Embryonic facial prominence (tissue), 1 donor: ENCODE results near the gene KCNG2.

Source experiments
- DNase-seq: peaks from one replicate; pipeline ENCODE4 v3.0.0-alpha.2; 2016; ENCODE audit errors: extremely low spot score

The KCNG2 gene

DNA sequence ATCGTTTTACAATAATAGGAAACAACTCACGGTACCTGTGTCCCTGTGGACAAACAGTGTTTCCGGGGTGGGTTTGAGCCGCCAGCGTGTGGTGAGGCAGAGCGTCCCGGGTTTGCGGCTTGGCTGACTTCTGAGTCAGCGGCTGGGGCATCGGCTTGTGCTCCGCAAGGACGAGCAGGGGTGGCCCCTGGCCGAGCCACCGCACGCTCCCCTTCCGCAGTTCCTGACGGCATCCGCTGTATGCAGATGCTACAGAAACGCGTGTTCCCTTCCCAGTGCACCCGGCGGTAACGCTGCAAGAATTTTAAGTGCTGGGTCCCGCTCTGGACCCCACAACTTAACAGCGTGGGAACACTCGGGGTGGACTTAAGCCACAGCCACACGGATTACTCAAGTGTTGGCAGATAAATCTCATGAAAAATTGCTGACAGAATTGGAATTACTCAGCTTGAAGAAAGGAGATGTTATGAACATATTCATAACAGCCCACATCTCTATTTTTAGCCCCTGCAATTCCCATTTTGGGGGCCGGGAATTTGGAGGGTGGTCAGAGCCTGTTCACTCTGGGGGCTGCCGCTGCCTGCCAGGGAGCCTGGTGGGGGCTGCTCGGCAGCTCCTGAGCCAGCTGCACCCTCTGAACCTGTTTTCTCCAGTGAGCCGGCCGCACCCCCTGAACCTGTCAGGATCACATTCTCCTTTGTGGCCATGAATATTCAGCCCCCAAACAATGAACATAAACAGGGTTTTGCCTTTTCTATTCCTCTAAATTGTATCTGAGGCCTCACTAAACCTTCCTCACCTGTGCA, 12.6 kb upstream of the KCNG2 start:
- DNase-seq: no peak

DNA sequence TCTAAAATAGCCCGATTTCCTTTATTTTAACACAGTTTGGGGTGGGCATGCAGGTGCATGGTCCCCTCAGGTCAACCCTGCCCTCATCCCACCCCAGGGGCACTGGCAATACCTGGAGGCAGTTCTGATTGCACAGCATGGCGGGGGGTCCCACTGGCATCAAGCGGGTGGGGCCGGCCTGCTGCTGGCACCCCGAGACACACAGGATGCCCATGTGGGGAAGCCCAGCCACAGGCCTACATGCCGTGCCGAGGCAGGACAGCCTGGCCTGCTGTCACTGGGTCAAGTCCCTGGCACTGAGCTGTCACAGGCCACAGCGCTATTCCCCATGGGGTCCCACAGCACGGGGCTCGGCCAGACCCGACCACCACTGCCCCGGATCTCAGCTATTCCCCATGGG, 11.9 kb upstream of the KCNG2 start:
- no peak for DNase-seq

DNA sequence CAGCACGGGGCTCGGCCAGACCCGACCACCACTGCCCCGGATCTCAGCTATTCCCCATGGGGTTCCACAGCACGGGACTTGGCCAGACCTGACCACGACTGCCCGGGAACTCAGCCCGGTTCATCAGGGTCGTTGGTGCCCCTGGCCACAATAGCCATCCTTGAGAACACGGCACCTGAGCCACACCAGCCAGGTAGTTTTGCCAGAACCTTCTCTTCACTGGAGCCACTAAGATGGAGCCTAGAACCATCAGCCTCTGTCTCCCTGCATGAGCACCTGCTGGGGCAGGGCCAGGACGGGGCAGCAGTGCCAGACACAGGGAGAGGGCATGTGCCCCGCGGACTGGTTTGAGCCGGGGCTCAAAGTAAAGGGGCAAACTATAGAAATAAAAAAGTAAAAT, 11.4 kb upstream of the KCNG2 start:
- no peak for DNase-seq

DNA sequence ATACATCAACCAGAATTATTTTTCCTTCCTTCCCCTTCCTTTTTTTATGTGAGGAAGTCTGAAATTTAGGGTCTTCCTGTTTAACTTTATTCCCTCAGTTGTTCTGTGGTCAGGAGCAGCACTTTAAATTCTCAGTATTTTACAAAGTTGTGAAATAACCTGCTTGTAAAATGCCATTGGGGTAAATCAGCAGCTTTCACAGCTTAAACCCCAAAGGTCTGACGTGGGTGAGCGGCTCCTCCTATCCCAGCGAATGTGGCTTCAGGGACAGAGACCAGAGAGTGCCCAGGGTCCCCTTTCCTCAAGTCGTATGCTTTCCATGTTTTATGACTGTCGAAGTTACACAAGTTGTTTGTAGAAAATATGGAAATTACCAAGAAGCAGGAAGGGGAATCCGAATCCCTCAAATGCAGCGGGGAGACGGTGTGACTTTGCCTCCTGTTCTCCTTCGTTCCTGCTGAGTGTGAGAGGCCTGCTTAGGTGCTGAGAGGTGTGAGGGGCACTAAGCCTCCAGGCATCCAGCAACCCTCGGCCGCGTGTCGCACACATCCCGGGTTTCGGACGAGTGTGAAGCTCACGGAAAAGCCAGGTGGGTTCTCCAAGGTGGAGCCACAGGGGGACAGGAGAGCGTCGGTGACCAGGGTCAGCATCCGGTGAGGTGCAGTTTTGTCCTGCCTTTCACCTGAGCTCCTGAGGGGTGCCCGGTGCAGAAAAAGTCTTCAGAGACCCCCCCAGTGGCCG, 10.8 kb upstream of the KCNG2 start:
- no peak for DNase-seq

DNA sequence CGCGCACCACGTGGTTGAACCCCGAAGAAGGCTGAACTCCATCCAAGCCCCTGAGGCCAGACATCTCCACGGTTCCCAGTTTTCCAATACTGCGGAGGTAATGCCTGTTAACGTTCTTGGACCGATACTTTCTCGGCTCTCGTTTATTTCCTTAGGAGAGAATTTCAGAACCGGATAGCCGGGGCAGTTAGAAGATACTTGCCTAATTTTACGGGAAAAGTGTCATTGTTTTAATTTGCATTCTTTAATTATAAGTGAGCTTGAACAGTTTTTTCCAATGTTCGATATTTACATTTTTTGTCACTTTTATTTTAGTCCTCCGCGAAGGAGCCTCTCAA, 10.2 kb upstream of the KCNG2 start:
- no peak for DNase-seq

DNA sequence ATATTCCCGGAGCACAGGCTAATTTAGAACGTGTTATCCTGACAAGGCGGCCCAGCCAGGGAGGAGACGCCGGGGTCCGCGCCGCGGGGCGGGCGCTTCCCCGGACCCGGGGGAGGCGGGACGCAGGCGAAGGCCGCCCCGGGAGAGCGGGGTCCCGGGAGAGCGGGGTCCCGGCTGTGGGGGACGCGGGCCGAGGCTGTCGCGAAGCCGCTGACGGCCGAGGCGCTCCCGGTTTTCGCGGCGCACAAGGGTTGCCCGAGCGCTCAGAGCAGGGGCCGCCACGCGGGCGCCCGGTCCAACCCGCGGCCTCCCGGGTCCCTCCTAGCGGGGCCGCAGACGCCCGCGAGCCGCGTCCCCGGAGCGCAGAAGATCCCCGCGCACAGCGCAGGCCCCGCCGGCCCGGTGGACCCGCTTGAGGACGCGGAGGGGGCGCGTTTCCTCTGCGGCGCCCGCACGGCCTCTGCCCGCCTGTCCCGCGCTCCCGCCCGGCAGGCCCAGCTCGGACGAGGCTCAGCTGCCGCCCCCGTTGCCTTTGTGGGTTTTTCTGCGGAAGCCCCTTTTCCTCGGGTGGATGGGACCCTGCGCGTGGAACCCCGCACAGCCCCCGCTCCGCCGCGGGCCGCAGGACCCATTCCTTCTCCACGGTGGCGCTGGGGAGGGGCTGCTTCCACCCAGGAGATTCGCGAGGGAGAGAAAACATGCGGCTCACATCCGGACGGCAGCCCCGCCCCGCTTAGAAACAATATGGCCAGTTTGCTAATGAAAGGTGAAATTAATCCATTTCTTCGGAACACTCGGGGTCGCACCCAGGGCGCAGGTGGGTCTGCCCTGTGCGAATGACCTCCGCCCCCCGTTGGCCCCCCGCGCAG, 9.6 kb upstream of the KCNG2 start:
- no peak for DNase-seq

DNA sequence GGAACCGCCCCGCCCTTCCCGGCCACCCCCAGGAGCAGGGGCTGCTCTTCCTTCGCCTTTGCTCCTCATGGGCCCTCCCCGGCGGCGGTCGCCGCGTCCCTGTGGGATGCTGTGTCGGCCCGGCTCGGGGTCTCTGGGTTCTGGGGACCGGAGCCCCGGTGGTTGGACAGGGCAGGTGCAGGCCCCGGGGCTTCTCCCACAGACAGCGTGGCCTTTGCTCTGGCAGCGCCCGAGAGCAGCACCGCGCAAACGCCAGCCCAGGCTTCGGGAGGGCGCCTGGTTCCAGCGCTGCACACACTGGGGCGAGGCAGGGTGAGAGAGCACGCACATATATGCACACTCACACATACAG, 9.0 kb upstream of the KCNG2 start:
- no peak for DNase-seq

DNA sequence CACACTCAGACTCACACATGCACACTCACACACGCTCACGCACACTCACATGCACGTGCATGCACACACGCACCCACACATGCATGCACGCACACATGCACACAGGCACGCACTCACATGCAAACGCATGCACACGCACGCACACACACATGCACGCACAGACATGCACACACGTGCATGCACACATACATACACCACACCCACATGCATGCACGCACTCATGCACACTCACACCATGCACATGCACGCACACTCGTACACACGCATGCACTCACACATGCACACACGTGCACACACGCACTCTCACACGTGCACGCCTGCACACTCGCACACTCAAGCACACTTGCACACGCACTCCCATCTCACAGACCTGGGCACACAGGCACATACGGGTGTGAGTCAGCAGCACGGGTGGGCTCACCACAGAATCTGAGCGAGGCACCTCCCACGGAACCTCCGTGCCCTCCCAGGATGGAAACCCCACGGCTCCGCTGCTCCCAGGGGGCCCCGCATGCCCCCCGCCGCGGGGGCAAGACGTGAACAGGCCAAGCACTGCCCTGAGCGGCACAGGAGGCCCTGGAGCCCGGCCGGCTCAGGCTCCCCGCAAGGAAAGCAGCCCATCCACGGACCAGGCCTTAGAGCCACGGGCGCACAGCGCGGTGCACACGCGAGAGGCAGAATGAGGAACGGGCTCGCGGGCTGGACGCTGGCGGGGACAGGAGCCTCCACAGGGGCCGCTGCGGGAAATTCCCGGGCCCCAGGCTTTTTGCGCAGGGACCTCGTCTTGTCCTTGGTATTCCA, 8.4 kb upstream of the KCNG2 start:
- no peak for DNase-seq

DNA sequence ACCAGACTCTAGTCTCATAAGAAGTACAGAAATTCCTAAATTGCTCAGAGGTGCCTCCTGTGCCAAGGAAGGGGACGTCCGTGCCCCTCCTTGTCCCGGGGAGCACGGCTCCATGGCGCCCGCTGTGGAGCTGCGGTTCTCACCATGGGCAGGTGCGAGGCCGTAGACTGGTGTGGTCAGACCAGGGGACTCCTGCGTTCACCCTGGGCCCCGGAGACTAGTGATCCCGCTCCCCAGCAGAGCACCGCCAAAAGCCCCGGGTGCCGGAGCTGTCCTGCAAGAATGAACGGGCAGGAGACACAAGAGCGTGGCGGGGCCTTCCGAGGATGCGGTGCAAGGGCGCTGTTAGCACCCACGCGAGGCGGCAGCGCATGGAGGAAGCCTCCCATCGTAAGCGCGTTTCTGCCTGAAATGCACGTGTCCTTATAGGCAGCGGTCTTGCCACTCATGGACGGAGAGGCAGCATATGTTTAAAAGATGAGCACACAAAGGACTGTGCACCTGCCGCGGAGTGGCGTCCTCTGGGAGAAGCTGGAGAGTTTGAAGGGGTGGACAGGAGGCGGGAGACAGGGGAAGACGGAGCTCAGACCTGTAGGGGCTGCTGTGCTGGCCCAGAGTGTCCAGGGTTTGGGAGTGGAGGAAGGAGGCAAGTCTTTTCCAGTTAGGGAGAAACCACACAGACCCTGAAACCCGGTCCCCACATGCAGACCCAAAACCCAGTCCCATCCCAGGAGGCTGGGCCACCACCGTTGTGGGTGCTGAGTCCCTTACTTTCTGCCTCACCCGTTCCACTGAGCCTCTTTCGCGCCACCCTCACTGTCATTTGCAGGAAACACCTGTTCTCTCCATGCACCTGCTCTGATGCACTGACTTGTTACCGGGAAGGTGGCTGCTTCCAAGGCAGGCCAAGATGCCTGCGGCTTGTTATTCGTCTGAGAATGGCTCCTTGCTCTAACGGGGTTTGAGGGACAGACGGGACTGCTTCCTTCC, 7.5 kb upstream of the KCNG2 start:
- DNase-seq: no peak

DNA sequence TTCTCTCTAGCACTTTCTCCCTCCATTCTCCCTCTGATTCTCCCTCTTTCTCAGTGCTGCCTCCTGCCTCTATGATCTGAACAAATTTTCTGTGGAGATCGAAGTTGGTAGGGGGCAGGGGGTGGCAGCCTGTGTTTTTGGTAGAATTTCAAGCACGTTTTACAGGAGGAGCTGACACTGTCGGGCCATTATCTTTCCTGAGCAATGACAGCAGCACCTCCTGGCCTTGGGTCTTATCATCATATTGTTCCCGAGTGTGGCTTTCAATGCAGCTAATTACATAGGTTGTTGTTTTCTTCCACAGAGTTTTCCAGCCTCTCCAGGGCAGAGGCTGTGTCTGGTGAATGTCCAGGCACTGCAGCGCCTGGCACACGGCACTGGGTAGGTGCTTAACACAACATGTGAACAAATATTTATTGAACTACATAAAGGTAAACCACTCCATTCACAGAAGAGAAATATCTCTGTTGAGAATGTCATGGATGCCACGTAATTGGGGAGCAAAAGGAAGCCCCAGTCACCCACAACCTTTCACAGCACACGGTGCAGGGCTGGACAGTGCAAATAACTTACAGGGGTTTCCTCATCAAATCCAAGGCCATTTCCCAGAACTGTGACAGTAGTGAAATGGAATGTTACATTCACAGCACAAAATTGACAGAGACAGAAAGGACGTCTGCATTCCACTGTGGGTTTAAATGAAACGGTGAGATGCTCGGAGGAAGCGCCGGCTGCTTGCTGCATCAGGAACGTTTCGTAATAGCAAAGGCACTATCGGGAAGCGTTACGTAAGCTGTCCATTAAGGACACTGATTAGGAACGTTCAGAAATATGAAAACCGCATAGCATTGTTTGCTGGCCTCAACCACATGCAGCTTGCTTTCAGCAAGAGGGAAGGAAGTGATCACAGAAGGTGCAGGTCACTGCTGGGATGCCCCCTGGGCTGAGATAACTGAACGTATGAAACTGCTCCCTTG, 6.5 kb upstream of the KCNG2 start:
- DNase-seq: no peak

DNA sequence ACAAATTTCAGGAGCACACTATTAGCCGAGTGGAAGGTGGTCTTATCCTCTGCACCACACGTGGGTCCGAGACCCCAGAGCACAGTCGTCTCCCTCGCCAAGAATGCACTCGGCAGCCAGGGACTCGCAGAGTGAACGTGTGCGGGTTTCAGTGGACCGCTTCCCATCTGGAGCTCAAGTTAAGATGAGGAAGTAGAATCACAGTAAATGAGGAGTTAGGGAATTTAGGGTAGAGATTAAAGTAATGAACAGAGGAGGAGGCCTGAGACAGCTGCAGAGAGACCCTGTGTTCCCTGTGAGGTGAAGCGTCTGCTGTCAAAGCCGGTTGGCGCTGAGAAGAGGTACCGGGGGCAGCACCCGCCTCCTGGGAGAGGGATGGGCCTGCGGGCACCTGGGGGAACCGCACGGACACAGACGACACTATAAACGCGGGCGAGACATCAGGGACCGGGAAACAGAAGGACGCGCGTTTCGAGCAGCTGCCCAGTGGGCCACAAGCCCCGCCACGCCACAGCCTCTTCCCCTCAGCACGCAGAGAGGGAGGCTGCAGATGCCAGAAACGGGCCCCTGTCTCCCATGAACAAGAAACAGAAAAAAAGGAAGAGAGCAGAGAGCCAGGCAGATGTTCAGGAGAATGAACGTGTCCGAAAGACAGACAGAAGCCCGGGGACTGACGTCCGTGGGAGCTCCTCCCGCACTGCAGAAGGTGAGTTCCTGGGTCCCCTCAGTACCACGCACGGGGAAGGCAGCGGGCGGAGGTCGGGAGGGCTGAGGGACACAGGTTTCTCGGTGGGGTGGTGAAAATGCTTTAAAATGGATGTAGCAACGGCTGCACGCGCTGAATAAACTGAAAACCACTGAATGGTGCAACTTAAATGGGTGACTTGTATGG, 5.4 kb upstream of the KCNG2 start:
- no peak for DNase-seq

DNA sequence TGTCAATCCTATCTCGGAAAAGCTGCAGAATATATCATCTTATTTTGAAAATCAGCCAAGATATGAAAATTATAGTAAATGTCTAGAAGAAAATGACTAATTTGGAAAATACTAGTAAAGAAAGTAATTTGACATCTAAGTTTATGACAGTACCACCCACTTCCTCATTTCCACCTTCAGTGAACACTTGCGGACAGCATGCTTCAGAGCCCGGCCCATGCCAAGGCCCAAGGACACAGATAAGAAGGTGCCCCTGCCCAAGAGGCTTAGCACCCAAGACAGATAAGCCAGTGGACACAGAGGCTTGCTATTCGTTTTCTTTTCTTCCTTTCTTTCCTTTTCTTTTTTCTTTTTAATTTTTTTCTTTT, 4.8 kb upstream of the KCNG2 start:
- DNase-seq: no peak

DNA sequence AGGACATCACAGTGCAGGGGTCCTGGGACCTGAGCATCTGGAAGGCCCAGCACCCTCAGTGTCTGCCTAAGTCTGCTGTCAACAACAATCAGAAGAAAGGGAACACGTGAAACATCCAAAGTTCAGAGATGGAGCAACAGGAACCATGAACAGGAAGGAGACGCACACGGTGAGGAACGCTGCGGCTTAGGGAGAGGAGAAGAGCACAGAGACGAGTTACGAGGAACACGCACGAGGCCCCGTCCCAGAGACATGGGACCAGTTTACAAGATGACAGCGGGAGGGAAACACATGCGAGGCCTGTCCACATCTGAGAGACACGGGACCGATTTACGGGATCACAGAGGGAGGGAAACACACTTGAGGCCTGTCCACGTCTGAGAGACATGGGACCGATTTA, 2.9 kb upstream of the KCNG2 start:
- DNase-seq: no peak

DNA sequence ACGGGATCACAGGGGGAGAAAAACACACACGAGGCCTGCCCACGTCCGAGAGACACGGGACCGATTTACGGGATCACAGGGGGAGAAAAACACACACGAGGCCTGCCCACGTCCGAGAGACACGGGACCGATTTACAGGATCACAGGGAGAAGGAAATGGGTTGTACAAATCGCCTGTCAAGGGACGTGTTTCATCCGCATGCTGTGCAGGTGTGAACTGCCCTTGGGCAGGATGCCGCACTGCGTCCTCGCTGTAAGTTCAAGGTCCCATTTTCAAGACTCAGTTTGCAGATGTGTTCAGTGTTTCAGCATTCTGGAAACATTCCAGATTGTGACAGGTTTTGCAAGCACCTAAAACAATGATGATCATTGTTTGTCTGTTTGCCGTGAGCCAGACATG, 2.3 kb upstream of the KCNG2 start:
- no peak for DNase-seq

DNA sequence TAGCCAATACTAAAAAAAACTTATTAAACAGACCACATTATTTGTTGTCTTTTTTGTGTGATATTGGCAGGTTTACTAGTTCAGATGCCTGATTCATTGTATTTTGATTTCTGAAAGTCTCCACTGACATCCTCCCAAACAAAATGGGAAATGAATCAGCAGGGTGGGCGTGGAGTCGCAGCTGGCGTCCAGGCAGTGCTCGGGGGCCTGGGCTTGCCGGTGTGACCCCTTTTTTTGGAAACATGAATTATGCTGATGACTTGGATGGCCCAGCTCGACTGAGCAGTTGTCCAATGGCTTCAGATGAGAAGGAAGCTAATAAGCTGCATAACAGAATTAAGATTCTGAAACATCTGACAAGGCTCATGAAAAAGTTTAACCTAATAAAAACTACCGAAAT, 1.7 kb upstream of the KCNG2 start:
- DNase-seq: no peak

DNA sequence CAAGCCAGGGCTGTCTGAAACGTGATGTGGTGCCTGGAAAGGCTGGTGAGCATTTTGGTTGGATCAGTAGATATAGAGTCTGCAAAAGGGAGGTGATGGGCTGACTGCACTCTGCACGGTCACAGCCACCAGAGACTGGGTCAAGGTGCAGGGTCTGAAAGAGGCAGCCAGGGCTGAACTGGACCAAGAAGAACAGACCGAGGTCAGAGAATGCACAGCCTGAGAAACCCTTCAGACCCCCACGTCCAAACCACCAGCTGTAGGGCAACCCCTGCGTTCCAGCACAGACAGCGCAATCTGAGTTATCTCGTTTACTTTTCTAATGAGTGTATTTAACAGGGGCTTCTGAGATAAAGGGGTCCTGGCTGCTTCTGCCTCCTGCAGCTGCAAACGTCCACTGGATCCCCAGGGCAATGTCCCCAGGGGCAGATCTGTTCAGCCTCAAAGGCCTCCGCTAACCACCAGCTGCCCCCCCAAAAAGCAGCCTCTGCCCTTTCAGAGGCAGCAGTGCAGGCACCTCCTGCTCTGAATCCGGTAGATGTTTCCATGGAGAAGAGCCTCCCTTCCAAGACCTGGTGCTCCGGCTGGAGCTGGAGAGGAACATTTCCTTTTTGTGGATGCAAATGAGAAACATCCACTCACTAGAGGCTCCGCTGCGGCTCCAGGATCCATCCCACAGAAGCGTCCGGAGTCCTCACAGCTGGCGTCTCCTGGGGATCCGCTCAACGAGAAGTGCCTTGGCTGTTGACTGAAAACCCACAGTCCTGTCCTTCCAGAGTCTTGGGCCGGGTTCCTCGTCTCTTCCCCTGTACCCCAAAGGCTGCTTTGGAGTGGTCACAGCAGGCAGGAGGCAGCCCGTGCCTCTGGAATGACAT, 970 bp upstream of the KCNG2 start:
- no peak for DNase-seq

DNA sequence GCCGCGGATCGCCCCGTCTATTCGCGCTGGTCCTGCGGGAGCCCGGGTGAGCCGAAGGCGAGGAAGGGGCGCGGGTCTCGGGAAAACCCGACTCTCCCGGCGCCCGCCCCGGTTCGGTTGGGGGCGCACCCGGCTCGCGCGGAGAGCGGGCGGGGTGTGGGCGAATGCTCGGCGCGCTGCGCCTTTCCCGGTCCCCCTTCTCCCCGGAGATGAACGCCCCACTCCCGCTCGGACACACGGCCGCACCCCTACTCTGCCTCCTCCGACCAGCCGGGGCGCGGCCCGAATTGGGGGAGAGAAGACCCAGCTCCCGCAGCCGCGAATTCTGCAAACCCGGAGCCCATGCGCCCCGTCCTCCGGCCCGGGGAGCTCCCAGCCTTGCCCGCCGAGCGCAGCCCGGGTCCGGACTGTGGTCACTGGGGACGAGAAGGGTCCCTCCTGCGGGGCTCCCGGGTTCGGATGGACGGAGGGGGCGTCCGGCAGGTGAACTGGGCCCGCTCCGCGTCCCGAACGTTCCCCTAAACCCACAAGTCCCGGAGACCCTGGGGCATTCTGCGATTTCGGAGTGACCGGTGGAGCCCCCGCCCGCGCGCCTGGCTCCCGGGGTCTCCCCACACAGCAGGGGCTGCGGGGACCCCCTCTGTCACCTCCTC, 734 bp downstream of the KCNG2 start:
- DNase-seq: no peak
